GM12878 (cell line): ENCODE results near the gene SORCS2. TPM values are rescaled to one million over a fixed set of nuclear protein-coding genes. Genes with fewer than 3 reads are reported as not detected.

Experiments
- BACH1 ChIP-seq: fragments of 450-650 bp; IDR thresholded peaks from 2 replicates; pipeline ENCODE4 v1.6.1; 2017; ENCODE audit warnings: mild to moderate bottlenecking, borderline replicate concordance
- CEBPZ ChIP-seq: fragments of 150-350 bp; IDR thresholded peaks from 2 replicates; pipeline ENCODE4 v1.6.1; 2016; ENCODE audit warnings: low read depth, low read length
- GATAD2B ChIP-seq: fragments of 450-650 bp; conservative IDR thresholded peaks from 2 replicates; pipeline ENCODE4 v1.6.1; 2017; ENCODE audit warnings: low read depth, mild to moderate bottlenecking, moderate library complexity
- LARP7 ChIP-seq: fragments of 450-650 bp; IDR thresholded peaks from 2 replicates; pipeline ENCODE4 v1.6.1; 2017; ENCODE audit warnings: mild to moderate bottlenecking
- NFYB ChIP-seq: IDR thresholded peaks from 2 replicates; pipeline ENCODE4 v1.6.1; 2011; ENCODE audit warnings: low read depth, mild to moderate bottlenecking, low read length, improper control_type of control experiment, moderate library complexity; ENCODE audit not compliant: insufficient read depth
- USF1 ChIP-seq: IDR thresholded peaks from 2 replicates; pipeline ENCODE4 v1.6.1; 2011; ENCODE audit warnings: borderline replicate concordance, low read depth, mild to moderate bottlenecking, moderate library complexity, mixed read lengths, low read length; ENCODE audit not compliant: insufficient read depth; ENCODE audit errors: extremely low read length
- polyA plus RNA-seq, 11 experiments: library from polyadenylated mRNA; depleted of rRNA in 4 of 11; unstranded in 6 of 11; stranded (reverse) in 5 of 11; fragments of >200 nt; fragmentation: Nextera tagmentation in 4 of 11; fragmentation: Illumina TruSeq in 1 of 11; extraction: Ambion mirVana in 4 of 11; extraction: Trizol in 1 of 11; gene quantifications; 1 replicate in 1 of 11; 2 replicates in 10 of 11; pipeline versions ENCODE4 v1.2.1 to v1.2.3, GENCODE V29; 2011 to 2016; ENCODE audit warnings: inconsistent platforms in 2 of 11, missing spikeins in 2 of 11, low read depth in 1 of 11
- total RNA-seq, 4 experiments: library from RNA; depleted of rRNA in 3 of 4; stranded (reverse); fragments of >200 nt in 3 of 4; fragmentation: Illumina TruSeq in 1 of 4; extraction: Trizol in 1 of 4; gene quantifications; 2 replicates each; pipeline versions ENCODE4 v1.2.1 to v1.2.3, GENCODE V29; 2013 to 2021

Gene SORCS2
- total and polyA plus RNA-seq, 10 of the 15 experiments (the other 5 are each of a cell fraction or from before 2014, with no cell fraction given) = 0.01 to 0.15 (median 0.05) TPM; not detected in 5

- TF ChIP-seq CEBPZ = no peak
- no peak for TF ChIP-seq GATAD2B
- TF ChIP-seq BACH1 = no peak
- no peak for TF ChIP-seq NFYB
- no peak for TF ChIP-seq USF1
- no peak for TF ChIP-seq LARP7
Observed at GRCh38 chr4:7773401-7774180, 581.3 kb downstream of the SORCS2 start (continued).
